SHP77 (cell line): Measurements from ENCODE around the gene SPIN4.
A peak's percentile ranks its signal among the peaks of the same experiment; 100 is the strongest.
"Not testable (repeated sequence)": the region's sequence is repeated elsewhere in the genome, so short reads cannot be mapped to it uniquely, and the experiment has no call there.

Source experiments
- DNase-seq, 2 experiments: peaks; one replicate each; lab custom pipeline; 2025; lab: John Stamatoyannopoulos, UW

The SPIN4 gene

DNA sequence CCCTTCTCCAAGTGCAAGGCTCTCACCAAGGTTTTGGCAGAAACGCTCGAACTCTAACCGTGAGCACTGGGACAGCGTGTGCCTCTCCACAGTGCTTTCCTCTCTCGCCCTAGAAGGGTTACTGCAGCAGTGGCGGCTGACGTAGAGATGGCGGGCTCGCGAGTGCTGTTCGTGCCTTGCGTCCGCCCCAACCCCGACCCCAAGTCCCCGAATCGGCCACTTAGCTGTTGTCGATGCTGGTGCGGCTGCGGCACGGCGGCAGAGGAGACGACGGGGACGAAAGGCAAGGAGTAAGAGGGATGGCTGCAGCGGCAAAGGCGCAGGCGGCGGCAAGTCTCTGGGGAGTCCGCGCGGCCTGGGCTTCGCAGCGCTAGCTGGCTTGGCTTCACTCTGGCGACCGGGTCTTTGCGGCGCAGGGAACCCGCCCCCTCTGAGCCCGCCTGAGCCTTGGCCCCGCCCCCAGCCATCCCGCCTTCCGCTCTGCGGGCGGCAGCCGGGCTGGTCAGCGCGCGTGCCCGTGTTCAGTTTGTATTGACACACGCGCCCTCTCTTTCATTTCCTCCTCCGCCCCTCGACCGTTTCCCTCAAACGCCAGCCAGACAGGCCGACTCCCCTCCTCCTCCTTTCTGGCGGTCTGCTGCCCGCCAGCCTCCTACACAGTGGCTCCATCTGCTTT lies at the start of gene SPIN4:
SPIN4 (minus strand) TSS at position 392 of the 676 bp plus-strand sequence. CDS start 513 bp downstream, outside the sequence.
- DNase-seq = peak; percentile 62 to 85

- DNase-seq = no peak
Observed at GRCh38 chrX:63400340-63400739, 49.2 kb upstream of the SPIN4 start.

DNA sequence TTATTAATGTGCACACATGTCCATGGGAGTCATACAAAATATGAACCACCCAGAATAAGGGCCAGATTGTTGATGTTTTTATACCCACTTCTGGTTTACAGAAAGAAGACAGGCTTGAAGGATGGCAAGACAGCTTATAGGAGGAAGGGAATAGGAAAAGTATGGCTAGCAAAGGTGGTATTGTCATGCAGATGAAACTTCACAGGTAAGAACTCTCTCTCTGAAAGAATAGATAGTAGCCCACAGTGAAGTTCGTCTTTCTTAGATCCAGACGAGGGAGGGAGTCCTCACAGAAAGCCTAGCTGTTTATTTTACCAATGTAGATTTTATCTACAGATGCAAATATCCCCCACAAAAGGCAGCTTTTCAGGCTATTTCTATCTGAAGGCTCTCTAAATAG lies 43.7 kb upstream of the SPIN4 start:
- no peak for DNase-seq

DNA sequence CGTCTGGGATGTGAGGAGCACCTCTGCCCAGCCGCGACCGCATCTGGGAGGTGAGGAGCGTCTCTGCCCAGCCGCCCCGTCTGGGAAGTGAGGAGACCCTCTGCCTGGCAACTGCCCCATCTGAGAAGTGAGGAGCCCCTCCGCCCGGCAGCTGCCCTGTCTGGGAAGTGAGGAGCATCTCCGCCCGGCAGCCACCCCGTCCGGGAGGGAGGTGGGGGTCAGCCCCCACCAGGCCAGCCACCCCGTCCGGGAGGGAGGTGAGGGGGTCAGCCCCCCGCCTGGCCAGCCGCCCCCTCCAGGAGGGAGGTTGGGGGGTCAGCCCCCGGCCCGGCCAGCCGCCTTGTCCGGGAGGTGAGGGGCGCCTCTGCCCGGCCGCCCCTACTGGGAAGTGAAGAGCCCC lies 42.0 kb upstream of the SPIN4 start:
- DNase-seq = not testable (repeated sequence)

DNA sequence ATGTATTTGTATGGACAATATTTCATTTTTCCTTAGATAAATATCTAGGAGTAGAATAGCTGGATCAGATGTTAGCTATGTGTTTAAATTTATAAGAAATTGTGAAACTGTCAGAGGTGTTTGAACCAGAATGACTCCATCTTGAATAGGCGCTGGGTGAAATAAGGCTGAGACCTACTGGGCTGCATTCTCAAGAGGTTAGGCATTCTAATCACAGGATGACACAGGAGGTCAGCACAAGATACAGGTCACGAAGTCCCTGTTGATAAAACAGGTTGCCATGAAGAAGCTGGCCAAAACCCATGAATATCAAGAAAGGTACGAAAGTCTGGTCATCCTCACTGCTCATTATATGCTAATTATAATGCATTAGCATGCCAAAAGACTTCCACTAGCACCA lies 36.3 kb upstream of the SPIN4 start:
- DNase-seq = no peak

DNA sequence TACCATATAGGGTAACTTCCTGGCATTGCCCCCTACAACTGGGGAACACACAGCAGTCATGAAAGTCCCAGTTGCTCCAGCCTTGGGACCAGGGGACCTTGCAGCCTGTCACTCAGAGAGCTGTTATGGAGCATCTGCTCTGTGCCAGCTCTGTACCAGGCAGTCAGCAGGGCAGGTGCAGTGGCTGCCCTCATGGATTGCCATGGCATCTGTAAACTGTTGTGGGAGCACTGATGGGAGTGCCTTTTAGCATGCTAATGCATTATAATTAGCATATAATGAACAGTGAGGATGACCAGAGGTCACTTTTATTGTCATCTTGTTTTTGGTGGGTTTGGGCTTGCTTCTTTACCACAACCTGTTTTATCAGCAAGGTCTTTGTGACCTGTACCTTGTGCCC lies 33.1 kb upstream of the SPIN4 start:
- not testable (repeated sequence) for DNase-seq

DNA sequence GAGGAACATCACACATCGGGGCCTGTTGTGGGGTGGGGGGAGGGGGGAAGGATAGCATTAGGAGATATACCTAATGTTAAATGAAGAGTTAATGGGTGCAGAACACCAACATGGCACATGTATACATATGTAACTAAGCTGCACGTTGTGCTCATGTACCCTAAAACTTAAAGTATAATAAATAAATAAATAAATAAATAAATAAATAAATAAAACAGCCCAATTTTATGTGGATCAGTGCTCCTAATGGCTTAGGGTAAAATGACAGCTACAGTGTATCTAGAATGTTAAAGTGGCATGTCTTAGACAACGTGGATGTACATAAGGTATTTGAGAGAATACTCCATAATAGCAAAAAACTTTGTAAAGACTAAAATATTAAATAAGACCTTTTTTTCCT lies 21.9 kb upstream of the SPIN4 start:
- not testable (repeated sequence) for DNase-seq

GRCh38 chrX:63367699-63368098 lies 16.6 kb upstream of the SPIN4 start:
- DNase-seq = not testable (repeated sequence)

DNA sequence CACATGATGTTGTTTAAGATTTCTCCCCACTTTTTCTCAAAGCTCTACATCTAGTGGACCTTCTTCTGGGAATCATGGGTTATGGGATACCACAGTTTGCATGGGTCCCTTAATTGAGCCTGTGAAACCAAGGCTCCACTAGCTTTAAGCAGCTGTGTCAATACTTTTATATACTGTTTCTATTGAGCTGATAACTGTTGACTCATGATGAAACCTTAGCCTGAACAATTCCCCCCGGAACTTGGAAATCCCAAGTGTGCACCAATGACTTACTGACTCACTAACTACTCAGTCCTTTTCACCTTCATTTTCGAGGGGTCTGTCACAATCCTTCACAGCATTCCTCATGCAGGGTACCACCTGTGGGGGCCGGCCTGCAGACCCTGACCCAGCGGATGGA lies 12.7 kb upstream of the SPIN4 start:
- DNase-seq = no peak

DNA sequence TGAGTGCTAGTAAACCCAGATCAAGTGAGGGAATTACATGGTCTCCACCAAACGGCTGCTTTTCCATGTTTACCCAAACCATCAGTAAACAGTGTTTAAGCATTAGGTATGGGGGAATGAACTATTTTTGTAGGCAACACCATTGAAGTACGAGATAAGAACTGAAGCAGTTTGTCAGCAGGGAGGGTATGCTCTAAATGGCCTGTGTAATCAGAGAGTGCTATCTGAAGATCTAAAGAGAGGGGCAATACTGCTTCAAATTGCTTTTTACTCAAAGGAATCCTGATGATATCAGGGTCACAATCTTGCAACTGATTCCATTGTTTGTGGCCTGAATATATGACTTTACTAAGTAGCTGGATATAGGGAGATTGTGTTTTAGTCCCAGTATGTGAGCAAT lies 10.4 kb upstream of the SPIN4 start:
- DNase-seq = no peak

GRCh38 chrX:63354484-63354883 lies 3.4 kb upstream of the SPIN4 start:
- no peak for DNase-seq

DNA sequence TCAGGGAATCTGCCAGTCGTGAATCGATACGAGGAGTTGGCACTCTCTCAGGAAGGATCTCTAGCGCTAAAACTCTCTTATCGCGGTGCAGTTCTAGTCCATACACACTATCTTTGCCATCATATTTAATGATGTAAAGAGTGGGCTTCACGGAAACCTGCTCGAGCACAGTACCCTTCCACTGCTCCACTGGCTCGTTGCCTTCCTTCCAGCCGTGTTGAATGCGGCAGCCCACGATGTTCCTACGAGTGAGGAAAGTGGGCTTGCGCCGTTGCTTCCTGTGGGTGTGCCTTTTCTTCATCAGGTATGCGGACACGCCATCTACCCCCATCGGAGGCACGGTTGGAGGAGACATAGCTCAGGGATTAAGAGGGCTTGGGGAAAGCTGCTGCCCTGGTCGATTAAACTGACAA lies 661 bp downstream of the SPIN4 start:
- peak in 1 of 2 experiments; percentile 33 for DNase-seq

- DNase-seq = peak; percentile 4 to 19
Observed at GRCh38 chrX:63349307-63349706, 1.8 kb downstream of the SPIN4 start.

- DNase-seq = no peak
Observed at GRCh38 chrX:63330681-63331080, 20.5 kb downstream of the SPIN4 start.

DNA sequence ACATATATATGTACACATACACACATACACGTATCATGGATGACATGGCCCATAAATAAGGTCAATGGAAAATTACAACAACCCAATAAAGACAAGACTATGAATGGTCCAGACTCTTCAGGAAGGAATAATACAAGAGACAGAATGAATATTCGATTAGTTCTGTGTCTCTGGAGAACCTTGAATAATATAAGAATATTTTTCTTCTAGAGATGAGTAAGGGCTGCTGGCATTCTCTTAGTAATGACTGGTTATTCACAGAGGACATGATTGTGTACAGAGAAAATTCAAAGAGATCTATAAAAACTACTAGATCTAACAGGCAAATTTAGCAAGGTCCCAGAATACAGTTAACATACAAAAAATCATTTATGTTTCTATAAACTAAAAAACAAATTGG lies 23.3 kb downstream of the SPIN4 start:
- no peak for DNase-seq

DNA sequence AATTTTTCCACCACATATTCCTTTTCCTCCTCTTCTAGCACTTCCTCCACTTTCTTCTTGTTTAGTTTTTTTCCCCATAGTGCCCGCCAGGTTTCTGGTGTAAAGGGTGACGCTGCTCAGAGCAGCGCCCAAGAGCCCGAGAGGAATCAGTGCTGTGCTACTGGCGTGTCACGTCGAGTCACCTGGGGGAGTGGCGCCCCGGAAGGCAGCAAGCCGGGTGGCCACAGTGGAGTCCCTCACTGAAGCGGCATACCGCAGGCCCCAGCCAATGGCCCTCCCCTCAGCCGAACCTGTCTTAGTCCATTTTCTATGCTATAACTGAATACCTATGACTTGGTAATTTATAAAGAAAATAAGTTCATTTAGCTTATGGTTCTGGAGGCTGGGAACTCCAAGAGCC lies 51.5 kb downstream of the SPIN4 start:
- no peak for DNase-seq
